ENCODE data around the gene HOXA13. TPM values are rescaled to one million over a fixed set of nuclear protein-coding genes. Genes with fewer than 3 reads are reported as not detected.

Gene HOXA13
- total and polyA plus RNA-seq, 2 experiments from 2014 or later, result not detected

GRCh38 chr7:27149842-27150567 is 49.9 kb downstream of the HOXA13 start:
- no peaks in the 10 kb centered on the region for H3K79me2 ChIP-seq (replicated peaks; ENCODE audit: insufficient read depth)
- peaks cover 100% of the 10 kb centered on the region for H3K27me3 Mint-ChIP-seq (ENCODE audit: insufficient read depth, low read depth, poor library complexity)
- peaks cover 18% of the 10 kb centered on the region for H3K4me1 Mint-ChIP-seq
- no peaks in the 10 kb centered on the region; the same call in 2 of the 3 replicates for H3K36me3 Mint-ChIP-seq (ENCODE audit: low read depth)
- H3K4me3 Mint-ChIP-seq, result peak overlapping the region; percentile 44; the same call in 2 of the 3 replicates
- no peak overlapping the region for H2AFZ ChIP-seq
- H3K4me2 ChIP-seq, result peak overlapping the region; percentile 74
- H3K9me2 ChIP-seq (ENCODE audit: insufficient read depth), result no peaks in the 10 kb centered on the region
- peak overlapping the region; percentile 43; the same call in 1 of the 2 replicates for H3K4me3 ChIP-seq
- TF ChIP-seq REST (IDR thresholded peaks at IDR 0.05; ENCODE audit: unreplicated experiment), result no peak
- TF ChIP-seq EZH2 (IDR thresholded peaks at IDR 0.05; ENCODE audit: low read depth, unreplicated experiment), result no peak
- no peak for TF ChIP-seq ETS1 (IDR thresholded peaks at IDR 0.05)
- no peak for TF ChIP-seq ZNF462 (CRISPR knock-in tag; IDR thresholded peaks at IDR 0.05)
- no peak for TF ChIP-seq EZH2phosphoT487 (IDR thresholded peaks at IDR 0.05; ENCODE audit: unreplicated experiment)
- no peak for TF ChIP-seq POLR2AphosphoS5 (IDR thresholded peaks at IDR 0.05; ENCODE audit: low read depth)
- no peak for TF ChIP-seq STAT1 (IDR thresholded peaks at IDR 0.05; ENCODE audit: unreplicated experiment)
- no peak for TF ChIP-seq CREB1 (CRISPR knock-in tag; IDR thresholded peaks at IDR 0.05; ENCODE audit: low read depth)
- TF ChIP-seq NANOG (IDR thresholded peaks at IDR 0.05; ENCODE audit: borderline replicate concordance), result no peak
- no peak for TF ChIP-seq ZNF114 (CRISPR knock-in tag; IDR thresholded peaks at IDR 0.05)
- no peak for TF ChIP-seq CTCF (conservative IDR thresholded peaks at IDR 0.05; ENCODE audit: low read depth in 2 of 2)
- peaks cover 100% of the 10 kb centered on the region for H3K27me3 ChIP-seq (ENCODE audit: insufficient read depth)
- DNase-seq (ENCODE audit: low spot score) (no peak), ATAC-seq (no peak)
- H3F3A ChIP-seq (replicated peaks; ENCODE audit: low read depth), result peaks cover 43% of the 10 kb centered on the region
- H3K27ac ChIP-seq (ENCODE audit: low read depth), result no peak overlapping the region
- H3K9me3 Mint-ChIP-seq, result peaks cover 22% of the 10 kb centered on the region
- no peak overlapping the region for H3K27ac Mint-ChIP-seq
- H3K36me3 ChIP-seq (ENCODE audit: insufficient read depth), result no peaks in the 10 kb centered on the region
- H4K20me1 ChIP-seq (replicated peaks; ENCODE audit: insufficient read depth), result peaks cover 46% of the 10 kb centered on the region
- H3K4me1 ChIP-seq (ENCODE audit: insufficient read depth), result peaks cover 20% of the 10 kb centered on the region

Data from GM23338 (cell line).